Neuronal stem cell (in vitro differentiated cells): Measurements from ENCODE around the gene JAML.
"Not testable (repeated sequence)": the region's sequence is repeated elsewhere in the genome, so short reads cannot be mapped to it uniquely, and the experiment has no call there.

Source experiments
- DNase-seq: peaks from one replicate; pipeline ENCODE4 v3.0.0-alpha.2; 2013; ENCODE audit warnings: low spot score
- H2AFZ ChIP-seq: one replicate; pipeline ENCODE4 v1.6.1; 2013; ENCODE audit warnings: mild to moderate bottlenecking, low read length, inconsistent platforms
- H2AK5ac ChIP-seq: 2 replicates; pipeline ENCODE4 v1.6.1; 2013; ENCODE audit warnings: low read depth, mild to moderate bottlenecking, inconsistent platforms, low read length, moderate library complexity, mixed read lengths
- H2BK120ac ChIP-seq: 2 replicates; pipeline ENCODE4 v1.6.1; 2013; ENCODE audit warnings: low read depth, mild to moderate bottlenecking, inconsistent platforms, low read length, moderate library complexity, mixed read lengths
- H2BK12ac ChIP-seq: one replicate; pipeline ENCODE4 v1.6.1; 2013; ENCODE audit warnings: low read length, inconsistent platforms
- H2BK15ac ChIP-seq: 2 replicates; pipeline ENCODE4 v1.6.1; 2013; ENCODE audit warnings: mild to moderate bottlenecking, low read length, inconsistent platforms, mixed read lengths
- H2BK5ac ChIP-seq: one replicate; pipeline ENCODE4 v1.6.1; 2013; ENCODE audit warnings: inconsistent platforms, mild to moderate bottlenecking, low read length, moderate library complexity
- H3K14ac ChIP-seq: one replicate; pipeline ENCODE4 v1.6.1; 2013; ENCODE audit warnings: low read length, inconsistent platforms
- H3K18ac ChIP-seq: 2 replicates; pipeline ENCODE4 v1.6.1; 2013; ENCODE audit warnings: low read length, inconsistent platforms
- H3K23ac ChIP-seq: 2 replicates; pipeline ENCODE4 v1.6.1; 2013; ENCODE audit warnings: low read depth, mild to moderate bottlenecking, mixed read lengths, low read length, inconsistent platforms; ENCODE audit not compliant: poor library complexity
- H3K27ac ChIP-seq: replicated peaks from 3 replicates; pipeline ENCODE4 v1.5.1; 2013; ENCODE audit warnings: low read length, inconsistent platforms
- H3K27me3 ChIP-seq, 3 experiments: 2 replicates each; pipeline ENCODE4 v1.6.1; 2013; ENCODE audit warnings: low read length in 3 of 3, mild to moderate bottlenecking in 2 of 3, inconsistent platforms in 1 of 3, low read depth in 1 of 3, mixed read lengths in 1 of 3, moderate library complexity in 1 of 3; ENCODE audit not compliant: control insufficient read depth in 3 of 3, insufficient read depth in 3 of 3
- H3K36me3 ChIP-seq, 2 donors: replicated peaks in 1 of 2; 2 replicates each; pipeline ENCODE4 v1.6.1; 2013; ENCODE audit warnings: low read length in 2 of 2; ENCODE audit not compliant: control insufficient read depth in 2 of 2, insufficient read depth in 2 of 2
- H3K4ac ChIP-seq: 2 replicates; pipeline ENCODE4 v1.6.1; 2013; ENCODE audit warnings: inconsistent platforms, mild to moderate bottlenecking, low read length, moderate library complexity
- H3K4me1 ChIP-seq, 2 donors: 1 replicate in 1 of 2; 2 replicates in 1 of 2; pipeline ENCODE4 v1.6.1; 2013; ENCODE audit warnings: low read length in 2 of 2, low read depth in 1 of 2; ENCODE audit not compliant: control insufficient read depth in 2 of 2, insufficient read depth in 1 of 2
- H3K4me2 ChIP-seq: one replicate; pipeline ENCODE4 v1.6.1; 2013; ENCODE audit warnings: mild to moderate bottlenecking, low read length, inconsistent platforms; ENCODE audit not compliant: insufficient read depth, poor library complexity, severe bottlenecking
- H3K4me3 ChIP-seq, 2 donors: 2 replicates each; pipeline ENCODE4 v1.5.1; 2013; ENCODE audit warnings: low read length in 2 of 2, mild to moderate bottlenecking in 2 of 2, inconsistent platforms in 1 of 2, moderate library complexity in 1 of 2
- H3K79me1 ChIP-seq: one replicate; pipeline ENCODE4 v1.6.1; 2013; ENCODE audit warnings: low read depth, mild to moderate bottlenecking, inconsistent platforms, low read length, moderate library complexity
- H3K9ac ChIP-seq: one replicate; pipeline ENCODE4 v1.6.1; 2013; ENCODE audit warnings: mild to moderate bottlenecking, low read depth, low read length, inconsistent platforms; ENCODE audit not compliant: poor library complexity
- H3K9me3 ChIP-seq, 2 donors: replicated peaks in 1 of 2; 2 replicates each; pipeline versions ENCODE3 to v1.6.1; 2013; ENCODE audit warnings: low read length in 2 of 2, mild to moderate bottlenecking in 2 of 2, inconsistent platforms in 1 of 2, low read depth in 1 of 2, mixed read lengths in 1 of 2, moderate library complexity in 1 of 2; ENCODE audit not compliant: control insufficient read depth in 2 of 2, insufficient read depth in 1 of 2
- H4K8ac ChIP-seq: one replicate; pipeline ENCODE4 v1.6.1; 2013; ENCODE audit warnings: low read depth, mild to moderate bottlenecking, inconsistent platforms, low read length, moderate library complexity
- H4K91ac ChIP-seq: one replicate; pipeline ENCODE4 v1.6.1; 2013; ENCODE audit warnings: low read length, low read depth, mild to moderate bottlenecking, inconsistent platforms; ENCODE audit not compliant: poor library complexity
- WGBS, 2 donors: extraction: QIAGEN DNeasy Blood & Tissue Kit; methylation state at CpG; one replicate each; pipeline ENCODE4 v1.1.7; 2013; ENCODE audit warnings: missing lambda C conversion rate in 2 of 2, mixed read lengths in 1 of 2; ENCODE audit not compliant: insufficient read length in 2 of 2, insufficient replicate concordance in 1 of 2; ENCODE audit errors: extremely low coverage in 2 of 2; 5-methylcytosine and 5-hydroxymethylcytosine counted together

JAML gene

GRCh38 chr11:118183691-118184090, 41.1 kb downstream of the JAML start:
- not testable (repeated sequence) for H3K14ac ChIP-seq, H2BK12ac ChIP-seq, H3K9ac ChIP-seq, H3K4me3 ChIP-seq, H3K79me1 ChIP-seq, H4K8ac ChIP-seq, H2BK15ac ChIP-seq, H3K4me1 ChIP-seq, H2BK120ac ChIP-seq, H3K18ac ChIP-seq, DNase-seq, H3K23ac ChIP-seq, H3K36me3 ChIP-seq, H3K9me3 ChIP-seq, H3K4me2 ChIP-seq, H3K4ac ChIP-seq, H2AK5ac ChIP-seq, H3K27ac ChIP-seq, H2BK5ac ChIP-seq, H4K91ac ChIP-seq, H2AFZ ChIP-seq
- WGBS, 2 donors, result no CpG with 5 or more reads among the region's 5 CpGs
- H3K27me3 ChIP-seq, result peaks cover 0 to 16% (median 0%) of the 10 kb centered on the region in 3 experiments

GRCh38 chr11:118180300-118180703, 44.5 kb downstream of the JAML start:
- H2BK12ac ChIP-seq, result no peak overlapping the region
- no peak overlapping the region for H3K9ac ChIP-seq
- H3K4ac ChIP-seq, result no peak overlapping the region
- H2BK5ac ChIP-seq, result no peak overlapping the region
- DNase-seq, result peak; percentile 60
- H2AFZ ChIP-seq, result peak overlapping the region; percentile 90
- peak overlapping the region; percentile 11 for H3K14ac ChIP-seq
- H2BK120ac ChIP-seq, result no peak overlapping the region
- H3K4me3 ChIP-seq, result no peak overlapping the region
- no peaks in the 10 kb centered on the region for H3K36me3 ChIP-seq
- H2AK5ac ChIP-seq, result no peak overlapping the region
- peak overlapping the region; percentile 59 for H3K4me2 ChIP-seq
- H3K18ac ChIP-seq, result peak overlapping the region; percentile 86
- no peaks in the 10 kb centered on the region for H3K9me3 ChIP-seq
- no peak overlapping the region for H3K27ac ChIP-seq
- no peak overlapping the region for H3K23ac ChIP-seq
- no peak overlapping the region for H4K91ac ChIP-seq
- WGBS, 2 donors, result no CpG with 5 or more reads among the region's 11 CpGs
- H3K27me3 ChIP-seq, result peaks cover 0 to 31% (median 9%) of the 10 kb centered on the region in 3 experiments
- peaks cover 0 to 9% of the 10 kb centered on the region in 2 donors for H3K4me1 ChIP-seq
- H2BK15ac ChIP-seq, result no peak overlapping the region
- no peaks in the 10 kb centered on the region for H3K79me1 ChIP-seq
- no peak overlapping the region for H4K8ac ChIP-seq

- no peak overlapping the region for H2AK5ac ChIP-seq
- H4K8ac ChIP-seq, result no peak overlapping the region
- H2BK15ac ChIP-seq, result no peak overlapping the region
- H3K18ac ChIP-seq, result no peak overlapping the region
- H3K9ac ChIP-seq, result no peak overlapping the region
- no peak for DNase-seq
- no peak overlapping the region for H2BK120ac ChIP-seq
- no peak overlapping the region for H4K91ac ChIP-seq
- H2BK5ac ChIP-seq, result no peak overlapping the region
- peaks cover 0 to 51% (median 23%) of the 10 kb centered on the region in 3 experiments for H3K27me3 ChIP-seq
- H2AFZ ChIP-seq, result no peak overlapping the region
- H3K9me3 ChIP-seq, result no peaks in the 10 kb centered on the region
- no peak overlapping the region for H3K4me2 ChIP-seq
- H3K4me1 ChIP-seq, result peaks cover 0 to 16% of the 10 kb centered on the region in 2 donors
- no peak overlapping the region for H3K4me3 ChIP-seq
- no peak overlapping the region for H2BK12ac ChIP-seq
- H3K14ac ChIP-seq, result no peak overlapping the region
- no peaks in the 10 kb centered on the region for H3K79me1 ChIP-seq
- no peak overlapping the region for H3K23ac ChIP-seq
- WGBS, 2 donors, result no CpG with 5 or more reads among the region's 4 CpGs
- H3K4ac ChIP-seq, result no peak overlapping the region
- H3K27ac ChIP-seq, result no peak overlapping the region
- H3K36me3 ChIP-seq, result no peaks in the 10 kb centered on the region
Observed at GRCh38 chr11:118176778-118177134, 48.1 kb downstream of the JAML start.

- Histone ChIP-seq H3K14ac (no peak within 1 kb of the TSS), H3K36me3 (no peaks in the 10 kb centered on the region), H3K9me3 (no peaks in the 10 kb centered on the region), H3K4me2 (peak within 1 kb of the TSS; percentile 75), H3K23ac (no peak within 1 kb of the TSS), H2BK15ac (no peak within 1 kb of the TSS), H3K4ac (no peak within 1 kb of the TSS), H2BK12ac (no peak within 1 kb of the TSS), H2BK120ac (no peak within 1 kb of the TSS), H2AFZ (peak within 1 kb of the TSS; percentile 69), H3K9ac (no peak within 1 kb of the TSS), H2AK5ac (no peak within 1 kb of the TSS), H3K27me3 (peaks cover 0 to 54% (median 27%) of the 10 kb centered on the region in 3 experiments), H3K79me1 (no peaks in the 10 kb centered on the region), H3K27ac (no peak within 1 kb of the TSS), H3K4me1 (peaks cover 0 to 17% of the 10 kb centered on the region in 2 donors), H2BK5ac (no peak within 1 kb of the TSS), H4K8ac (peak within 1 kb of the TSS; percentile 1), H4K91ac (no peak within 1 kb of the TSS), H3K18ac (peak within 1 kb of the TSS; percentile 76), H3K4me3 (peak within 1 kb of the TSS in 1 of 2 donors; percentile 71)
- DNase-seq, result no peak
- no CpG with 5 or more reads among the region's 14 CpGs for WGBS, 2 donors
Observed at GRCh38 chr11:118175993-118176777, 48.6 kb downstream of the JAML start, which contains the start of gene SCN2B. Gene SCN2B (minus strand): TSS chr11:118176639. CDS start chr11:118176431, 208 bp downstream.
